ENCODE measurements around the gene RALBP1.

- TF ChIP-seq RAD21 (IDR thresholded peaks at IDR 0.05; ENCODE audit: low read depth): no peak
- TF ChIP-seq EP300 (IDR thresholded peaks at IDR 0.05; ENCODE audit: borderline replicate concordance): no peak
- no peak for TF ChIP-seq TAF1 (IDR thresholded peaks at IDR 0.05; ENCODE audit: low read depth)
- no peak for TF ChIP-seq EGR1 (IDR thresholded peaks at IDR 0.05)
- TF ChIP-seq CEBPB (IDR thresholded peaks at IDR 0.05): no peak
- TF ChIP-seq TCF12 (IDR thresholded peaks at IDR 0.05; ENCODE audit: low read depth): no peak
- TF ChIP-seq MAX (IDR thresholded peaks at IDR 0.05): no peak
- TF ChIP-seq CREB1 (IDR thresholded peaks at IDR 0.05; ENCODE audit: low read depth): no peak
- TF ChIP-seq USF1 (IDR thresholded peaks at IDR 0.05): no peak
- TF ChIP-seq REST (IDR thresholded peaks at IDR 0.05; ENCODE audit: low read depth): no peak
- no peak for TF ChIP-seq TEAD4 (IDR thresholded peaks at IDR 0.05)
- TF ChIP-seq ZBTB7A (IDR thresholded peaks at IDR 0.05; ENCODE audit: low read depth): no peak
These were observed 87.3 kb downstream of the RALBP1 start for GRCh38 chr18:9562584-9562983.
